GM21360 (cell line): ENCODE results near the gene UBXN2A.
A peak's percentile ranks its signal among the peaks of the same experiment; 100 is the strongest.
"Not testable (repeated sequence)": the region's sequence is repeated elsewhere in the genome, so short reads cannot be mapped to it uniquely, and the experiment has no call there.

ENCODE experiments used
- ATAC-seq: cut with Tn5 transposase; IDR thresholded peaks from one replicate; pipeline ENCODE4 v1.9.1; 2021; ENCODE audit warnings: mild to moderate bottlenecking, moderate library complexity; ENCODE audit not compliant: unreplicated experiment

Gene UBXN2A

DNA sequence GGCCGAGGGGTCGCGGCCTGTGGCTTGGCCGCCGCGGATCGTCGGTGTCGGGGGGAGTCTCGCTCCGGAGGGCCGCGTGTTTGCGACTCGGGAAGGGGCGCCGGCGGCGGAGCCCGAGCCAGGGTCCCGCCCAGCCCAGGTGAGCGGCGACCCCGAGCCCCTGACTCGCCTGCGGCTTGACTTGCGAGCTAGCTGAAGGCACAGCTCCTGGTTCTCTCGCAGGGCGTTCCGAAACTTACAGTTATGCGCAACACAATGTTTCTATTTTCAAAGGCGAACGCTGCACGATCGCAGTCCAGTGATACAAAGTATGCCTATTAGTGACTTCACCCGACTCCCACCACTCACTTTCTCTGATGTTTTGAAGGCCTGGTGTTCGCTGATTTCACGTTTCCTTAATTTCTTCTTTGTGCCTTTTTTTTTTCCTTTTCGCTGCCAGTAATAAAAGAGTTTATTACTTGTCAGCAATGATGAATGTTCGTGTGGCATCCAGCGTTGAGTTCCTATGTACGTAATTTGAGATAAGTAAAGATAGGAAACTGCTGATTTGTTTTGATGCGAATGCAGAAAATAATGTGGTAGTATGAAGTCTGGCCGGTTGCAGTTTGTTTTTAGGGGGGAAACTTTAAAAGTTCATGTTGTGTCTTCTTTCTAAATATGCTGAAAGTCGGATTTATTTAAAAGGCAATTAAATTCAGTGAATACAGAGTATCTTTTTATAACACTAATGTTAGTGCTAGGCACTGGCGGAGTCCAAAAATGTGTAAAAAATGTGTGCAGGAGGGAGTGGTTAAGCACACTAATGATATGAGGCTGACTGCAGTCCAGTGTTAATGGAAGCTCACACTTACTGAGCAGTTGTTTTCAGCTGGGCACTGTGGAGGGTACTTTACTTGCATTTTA is 706 bp downstream of the UBXN2A start:
- ATAC-seq, result peak; percentile 53

DNA sequence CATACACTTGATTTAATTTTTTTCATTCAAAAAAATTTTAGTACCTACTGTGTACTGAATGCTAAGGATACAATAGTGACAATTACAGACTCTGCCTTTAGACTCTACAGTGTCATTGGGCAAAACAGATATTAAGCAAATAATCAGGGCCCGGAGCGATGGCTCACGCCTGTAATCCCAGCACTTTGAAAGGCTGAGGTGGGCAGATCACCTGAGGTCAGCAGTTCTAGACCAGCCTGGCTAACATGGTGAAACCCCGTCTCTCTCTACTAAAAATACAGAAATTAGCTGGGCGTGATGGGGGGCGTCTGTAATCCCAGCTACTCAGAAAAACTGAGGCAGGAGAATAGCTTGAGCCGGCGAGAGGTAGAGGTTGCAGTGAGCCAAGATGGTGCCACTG is 1.4 kb downstream of the UBXN2A start:
- no peak for ATAC-seq

DNA sequence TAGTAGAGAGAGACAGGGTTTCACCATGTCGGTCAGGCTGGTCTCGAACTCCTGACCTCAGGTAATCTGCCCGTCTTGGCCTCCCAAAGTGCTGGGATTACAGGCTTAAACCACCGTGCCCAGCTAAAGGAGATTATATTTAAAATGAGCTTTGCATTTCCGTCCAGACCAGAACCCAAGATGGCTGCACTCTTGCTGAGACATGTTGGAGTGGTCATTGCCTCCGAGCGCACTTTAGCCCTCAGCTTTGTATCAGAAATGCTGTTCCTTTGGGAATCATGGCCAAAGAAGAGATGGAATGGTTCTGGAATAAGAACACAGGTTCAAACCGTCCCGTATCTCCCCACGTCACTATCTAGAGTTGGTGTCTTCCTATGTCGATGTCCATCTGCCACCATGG is 3.4 kb downstream of the UBXN2A start:
- no peak for ATAC-seq

DNA sequence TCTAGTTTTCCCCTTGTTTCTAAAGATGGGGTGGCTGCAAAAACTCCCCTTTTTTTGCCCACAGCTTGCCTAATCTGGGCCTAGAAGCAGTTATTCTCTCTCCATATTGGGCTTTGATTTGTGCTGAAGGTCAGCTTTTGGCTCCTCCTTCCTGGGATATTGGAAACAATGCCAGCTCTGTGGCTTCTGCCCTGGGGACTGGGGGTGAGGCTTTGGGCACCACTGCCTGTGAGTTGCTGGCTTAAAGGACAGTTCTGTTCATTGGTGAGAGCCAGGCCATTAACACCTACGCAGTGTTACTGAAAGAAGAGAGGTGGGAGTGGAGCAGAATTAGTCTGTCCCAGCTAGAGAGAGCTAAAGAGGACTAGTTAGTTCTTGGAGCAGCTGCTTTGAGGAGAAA is 4.3 kb downstream of the UBXN2A start:
- no peak for ATAC-seq

DNA sequence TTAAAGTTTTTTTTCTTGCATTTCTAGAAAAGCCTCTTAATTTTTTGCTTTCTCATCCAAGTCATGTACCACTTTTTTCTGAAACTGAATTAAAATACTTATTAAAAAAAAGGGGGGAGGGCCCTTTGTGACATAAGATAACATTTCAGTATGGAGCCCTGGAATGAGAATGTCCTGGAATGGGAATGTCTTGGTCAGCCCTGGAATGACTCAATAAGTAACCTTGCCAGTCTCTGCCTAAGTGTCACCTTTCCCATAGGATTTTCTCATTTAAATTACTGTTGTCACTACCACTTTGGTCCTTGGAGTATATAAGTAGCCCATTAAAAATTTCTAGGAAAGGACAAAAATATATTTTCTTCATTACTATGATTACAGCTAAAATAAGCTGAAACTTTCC is 4.7 kb downstream of the UBXN2A start:
- ATAC-seq, result no peak

DNA sequence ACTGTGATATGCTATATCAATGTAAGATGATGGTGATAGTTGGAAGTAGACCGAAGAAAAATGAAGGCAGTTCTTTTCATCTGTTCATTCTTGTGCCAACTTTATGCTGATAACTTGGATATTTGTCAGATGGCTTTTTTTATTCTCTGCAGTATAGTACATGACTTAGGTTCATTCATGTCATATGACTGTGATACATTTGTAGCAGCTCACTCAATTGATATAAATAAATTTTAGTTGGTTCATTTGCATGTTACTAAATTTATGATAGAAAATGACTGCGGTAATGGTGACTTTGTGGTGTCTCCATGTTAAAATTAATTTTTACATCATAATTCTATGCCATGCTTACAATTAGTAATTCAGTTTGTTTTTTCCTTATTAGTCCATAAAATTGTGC is 7.1 kb downstream of the UBXN2A start:
- ATAC-seq, result no peak

DNA sequence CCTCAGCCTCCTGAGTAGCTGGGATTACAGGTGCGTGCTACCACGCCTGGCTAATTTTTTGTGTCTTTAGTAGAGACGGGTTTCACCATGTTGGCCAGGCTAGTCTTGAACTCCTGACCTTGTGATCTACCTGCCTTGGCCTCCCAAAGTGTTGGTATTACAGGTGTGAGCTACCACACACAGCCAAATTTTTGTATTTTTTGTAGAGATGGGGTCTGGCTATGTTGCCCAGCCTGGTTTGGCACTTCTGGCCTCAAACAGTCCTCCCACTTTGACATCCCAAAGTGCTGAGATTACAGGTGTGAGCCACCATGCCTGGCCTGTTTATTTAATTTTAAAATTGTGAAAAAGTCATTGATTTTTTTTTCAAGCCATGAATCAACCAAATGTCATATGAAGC is 12.3 kb downstream of the UBXN2A start:
- ATAC-seq, result not testable (repeated sequence)

DNA sequence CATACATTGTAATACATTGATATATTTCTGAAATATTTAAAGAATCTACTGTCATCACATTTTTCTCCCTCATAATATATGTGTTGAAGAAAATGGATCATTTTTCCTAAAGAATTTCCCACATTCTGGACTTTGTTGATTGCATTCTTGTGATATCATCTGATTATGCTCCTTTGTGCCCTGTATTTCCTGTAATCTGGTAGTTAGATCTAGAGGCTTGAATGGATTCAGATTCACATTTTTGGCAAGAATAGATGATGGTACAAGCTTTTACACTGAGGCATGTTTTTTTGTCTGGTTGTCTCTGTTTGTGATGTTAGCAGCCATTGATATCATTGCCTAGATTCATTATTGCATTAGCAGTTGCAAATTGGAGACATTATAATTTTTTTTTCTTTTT is 13.4 kb downstream of the UBXN2A start:
- no peak for ATAC-seq

DNA sequence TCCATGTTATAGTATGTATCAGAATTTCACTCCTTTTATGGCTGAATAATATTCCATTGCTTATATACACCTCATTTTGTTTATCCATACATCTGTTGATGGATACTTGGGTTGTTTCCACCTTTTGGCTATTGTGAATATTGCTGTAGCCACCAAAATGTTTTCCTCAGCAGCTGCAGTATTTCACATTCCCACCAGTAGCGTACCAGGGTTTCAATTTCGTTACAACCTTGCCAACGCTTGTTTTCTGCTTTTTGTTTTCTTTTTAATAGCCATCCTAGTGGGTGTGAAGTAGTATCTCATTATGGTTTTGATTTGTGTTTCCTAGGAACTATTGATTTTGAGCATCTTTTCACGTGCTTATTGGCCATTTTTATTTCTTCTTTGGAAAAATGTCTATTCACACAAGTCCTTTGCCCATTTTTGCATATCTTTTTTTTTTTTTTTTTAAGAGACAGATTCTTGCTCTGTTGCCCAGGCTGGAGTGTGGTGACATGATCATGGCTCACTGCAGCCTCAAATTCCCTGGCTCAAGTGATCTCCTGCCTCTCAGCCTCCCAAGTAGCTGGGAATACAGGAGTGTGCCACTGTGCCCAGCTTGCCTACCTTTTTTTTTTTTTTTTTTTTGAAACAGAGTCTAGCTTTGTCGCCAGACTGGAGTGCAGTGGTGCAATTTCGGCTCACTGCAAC is 14.2 kb downstream of the UBXN2A start:
- ATAC-seq, result no peak

DNA sequence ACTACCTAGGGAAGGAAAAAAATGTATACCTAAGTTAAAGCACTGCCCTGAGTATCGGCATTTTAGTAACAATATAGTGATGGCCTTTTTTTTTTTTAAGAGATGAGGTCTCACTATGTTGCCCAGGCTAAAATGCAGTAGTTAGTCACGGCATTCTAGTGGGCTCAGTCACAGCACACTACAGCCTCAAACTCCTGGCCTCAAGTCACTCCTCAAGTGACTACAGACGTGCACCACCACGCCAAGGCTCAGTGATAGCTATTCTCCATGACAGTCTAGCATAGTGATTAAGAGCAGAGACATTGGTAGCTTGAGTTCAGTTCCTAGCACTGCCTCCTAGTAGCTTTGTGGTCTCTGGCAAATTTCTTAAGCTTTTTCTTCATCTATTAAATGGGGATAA is 27.6 kb downstream of the UBXN2A start:
- no peak for ATAC-seq

DNA sequence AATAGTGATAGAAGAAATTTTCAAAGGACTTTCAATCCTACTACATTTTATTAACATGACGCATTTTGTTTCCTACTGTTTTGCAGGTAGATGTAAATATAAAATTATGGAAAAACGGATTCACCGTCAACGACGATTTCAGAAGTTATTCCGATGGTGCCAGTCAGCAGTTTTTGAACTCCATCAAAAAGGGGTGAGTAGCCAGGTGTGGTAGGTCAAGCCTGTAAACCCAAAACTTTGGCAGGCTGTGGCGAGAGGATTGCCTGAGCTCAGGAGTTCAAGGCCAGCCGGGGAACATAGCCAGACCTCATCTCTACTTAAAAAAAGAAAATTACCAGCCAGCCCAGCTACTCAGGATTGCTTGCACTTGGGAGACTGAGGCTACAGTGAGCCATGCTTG is 36.6 kb downstream of the UBXN2A start:
- no peak for ATAC-seq

DNA sequence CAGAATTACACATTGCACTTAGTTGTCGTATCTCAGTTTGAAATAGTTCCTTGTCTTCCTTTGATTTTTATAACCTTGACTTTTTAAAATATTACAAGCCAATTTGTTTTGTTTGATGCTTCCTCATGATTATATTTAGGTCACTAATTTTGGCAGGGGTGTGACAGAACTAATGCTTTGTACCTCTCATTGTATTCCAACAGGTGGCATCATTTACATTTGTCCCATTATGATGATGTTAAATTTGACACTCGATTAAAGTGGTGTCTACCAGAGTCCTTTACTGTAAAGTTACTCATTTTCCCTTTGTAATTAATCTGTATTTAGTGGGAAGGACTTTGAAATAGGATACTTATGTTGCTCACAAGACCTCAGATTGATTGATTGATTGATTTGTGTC is 48.1 kb downstream of the UBXN2A start:
- ATAC-seq, result no peak

DNA sequence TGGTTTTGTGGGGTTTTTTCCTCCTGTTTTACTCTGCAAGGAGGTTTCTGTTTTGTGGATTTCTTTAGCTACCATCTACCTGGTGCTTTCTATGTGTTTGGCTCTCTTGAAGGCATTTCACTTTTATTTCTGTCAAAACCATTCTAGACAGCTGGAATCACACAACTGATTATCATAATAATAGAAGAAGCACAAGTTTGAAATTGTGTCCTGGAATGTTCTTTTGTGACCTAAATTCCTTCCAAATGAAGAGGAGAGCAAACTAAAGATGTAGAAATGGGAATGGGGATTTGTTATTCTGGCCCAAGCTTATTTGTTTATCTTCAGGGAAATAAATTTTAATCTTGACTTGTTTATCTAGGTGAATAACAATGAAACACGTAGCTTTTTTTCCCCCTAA is 52.7 kb downstream of the UBXN2A start:
- ATAC-seq, result no peak

DNA sequence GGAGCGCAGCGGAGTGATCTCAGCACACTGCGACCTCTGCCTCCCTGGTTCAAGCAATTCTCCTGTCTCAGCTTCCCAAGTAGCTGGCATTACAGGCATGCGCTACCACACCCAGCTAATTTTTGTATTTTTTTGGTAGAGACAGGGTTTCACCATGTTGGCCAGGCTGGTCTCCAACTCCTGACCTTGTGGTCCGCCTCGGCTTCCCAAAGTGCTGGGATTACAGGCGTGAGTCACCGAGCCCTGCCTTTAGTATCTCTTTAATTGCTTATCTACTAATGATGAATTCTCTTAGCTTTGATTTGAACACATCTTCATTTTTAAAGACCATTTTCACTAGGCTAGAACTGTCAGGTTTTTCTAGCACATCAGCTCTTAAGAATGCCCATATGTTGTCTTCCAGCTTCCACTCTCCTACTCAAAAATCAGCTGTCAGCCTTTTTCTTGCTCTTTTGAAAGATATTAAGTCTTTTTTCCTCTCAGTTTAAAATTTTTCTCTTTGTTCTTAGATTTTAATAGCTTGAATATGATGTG is 53.5 kb downstream of the UBXN2A start:
- ATAC-seq, result no peak

DNA sequence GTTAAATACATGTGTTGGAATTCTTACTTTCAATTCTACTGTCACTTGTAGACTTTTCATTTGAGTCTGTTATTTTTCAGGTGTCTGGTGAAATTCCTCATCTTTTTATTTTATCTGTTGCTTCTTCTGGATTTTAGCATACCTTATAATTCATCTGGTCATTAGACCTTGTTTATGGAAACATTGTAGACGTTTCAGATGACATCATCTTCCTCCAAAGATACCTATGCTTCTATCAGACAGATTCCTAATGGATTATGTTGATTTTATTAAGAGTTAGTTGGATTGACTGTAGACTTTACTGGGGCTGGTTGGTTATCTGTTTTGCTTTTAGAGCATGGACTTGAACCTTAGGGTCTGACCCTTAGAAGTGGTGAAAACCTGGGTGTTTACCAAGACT is 54.3 kb downstream of the UBXN2A start:
- no peak for ATAC-seq

DNA sequence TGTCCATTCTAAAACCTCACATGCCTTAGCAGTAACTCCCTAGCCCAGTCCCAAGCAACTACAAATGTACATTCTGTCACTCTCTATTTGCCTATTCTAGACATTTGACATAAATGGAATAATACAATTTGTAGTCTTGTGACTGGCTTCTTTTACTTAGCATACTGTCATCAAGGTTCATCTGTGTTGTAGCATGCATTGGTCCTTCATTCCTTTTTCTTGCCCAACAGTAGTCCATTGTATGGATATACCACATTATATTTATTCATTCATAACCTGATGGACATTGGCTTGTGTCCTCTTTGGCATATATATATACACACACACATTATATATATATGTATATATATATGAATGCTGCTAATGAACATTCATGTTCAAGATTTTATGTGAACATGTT is 67.4 kb downstream of the UBXN2A start:
- ATAC-seq, result no peak

DNA sequence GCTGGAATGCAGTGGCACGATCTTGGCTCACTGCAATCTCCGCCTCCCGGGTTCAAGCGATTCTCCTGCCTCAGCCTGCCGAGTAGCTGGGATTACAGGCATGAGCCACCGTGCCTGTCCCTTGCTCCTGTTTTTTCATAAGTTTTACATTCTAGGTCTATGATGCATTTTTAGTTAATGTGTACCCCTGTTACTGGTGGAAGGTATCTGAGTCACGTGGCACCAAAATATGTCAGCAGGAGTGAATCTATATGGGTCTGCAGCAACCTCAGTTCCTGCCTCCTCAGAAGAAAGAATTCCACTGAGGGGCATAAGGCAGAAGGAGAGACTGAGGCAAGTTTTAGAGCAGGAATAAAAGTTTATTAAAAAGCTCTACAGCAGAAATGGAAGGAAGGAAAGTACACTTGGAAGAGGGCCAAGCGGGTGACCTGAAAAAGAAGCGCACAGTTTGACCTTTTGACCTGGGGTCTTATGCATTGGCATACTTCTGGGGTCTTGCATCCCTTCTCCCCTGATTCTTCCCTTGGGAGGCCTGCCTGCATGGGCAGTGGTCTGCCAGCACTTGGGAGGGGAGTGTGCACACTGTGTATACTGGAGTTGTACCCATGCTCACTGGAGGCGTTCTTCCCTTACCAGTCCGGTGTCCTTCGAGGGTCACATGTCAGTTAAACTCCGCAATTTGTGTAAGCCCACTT is 68.6 kb downstream of the UBXN2A start:
- no peak for ATAC-seq

DNA sequence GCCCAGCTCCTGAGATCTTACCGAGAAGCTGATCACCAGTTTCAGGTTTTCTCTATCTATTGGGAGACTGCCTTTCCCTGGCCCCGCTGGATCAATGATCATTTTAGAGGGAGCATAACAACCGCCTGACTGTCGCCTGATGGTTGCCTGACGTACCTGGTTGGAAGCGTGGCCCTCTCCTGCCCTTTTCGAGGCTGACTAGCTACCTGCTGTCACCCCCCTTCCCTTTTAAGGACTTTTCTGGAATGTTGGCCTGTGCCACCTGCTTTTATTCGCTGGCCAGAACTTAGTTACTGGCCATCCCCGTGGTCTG is 69.1 kb downstream of the UBXN2A start:
- ATAC-seq, result no peak

DNA sequence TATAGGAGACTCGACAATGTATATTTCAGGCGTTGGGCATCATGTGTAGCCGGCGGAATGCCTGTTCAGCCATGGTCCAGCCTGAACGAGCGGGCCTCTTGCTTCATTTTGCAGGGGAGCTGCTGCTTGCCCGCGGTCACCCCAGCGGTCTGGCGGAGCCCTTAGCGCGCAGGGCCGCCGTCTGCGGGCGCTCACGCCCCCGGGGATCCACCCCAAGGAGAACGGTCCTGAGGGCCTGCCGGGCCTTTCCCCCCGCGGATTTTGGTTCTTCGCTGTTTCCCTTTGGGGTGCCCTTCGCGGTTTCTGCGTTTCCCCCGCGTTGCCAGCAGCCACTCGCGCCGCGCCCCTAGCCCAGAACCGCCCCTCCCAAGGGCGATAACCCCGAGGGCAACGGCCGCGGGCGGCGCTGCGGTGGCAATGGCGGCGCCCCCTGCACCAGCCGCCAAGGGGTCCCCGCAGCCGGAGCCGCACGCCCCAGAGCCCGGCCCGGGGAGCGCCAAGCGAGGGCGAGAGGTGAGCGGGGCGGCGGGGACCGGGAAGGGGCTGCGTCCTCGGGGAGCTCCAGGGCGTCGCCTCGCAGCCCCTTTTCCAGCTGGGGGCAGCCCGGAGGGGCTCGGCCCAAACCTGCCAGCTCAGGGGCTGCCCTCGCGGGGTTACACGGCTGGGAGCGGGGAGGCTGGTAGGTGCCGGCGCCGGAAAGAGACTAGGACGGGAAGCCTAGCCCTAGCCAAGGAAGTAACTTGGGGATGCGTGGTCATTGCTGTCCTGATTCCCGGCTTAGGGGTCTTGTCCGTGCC is 69.6 kb downstream of the UBXN2A start, which contains the start of gene MFSD2B:
MFSD2B (plus strand) TSS at position 406 of the 797 bp plus-strand sequence; CDS start at position 418, 12 bp downstream.
- ATAC-seq, result no peak

DNA sequence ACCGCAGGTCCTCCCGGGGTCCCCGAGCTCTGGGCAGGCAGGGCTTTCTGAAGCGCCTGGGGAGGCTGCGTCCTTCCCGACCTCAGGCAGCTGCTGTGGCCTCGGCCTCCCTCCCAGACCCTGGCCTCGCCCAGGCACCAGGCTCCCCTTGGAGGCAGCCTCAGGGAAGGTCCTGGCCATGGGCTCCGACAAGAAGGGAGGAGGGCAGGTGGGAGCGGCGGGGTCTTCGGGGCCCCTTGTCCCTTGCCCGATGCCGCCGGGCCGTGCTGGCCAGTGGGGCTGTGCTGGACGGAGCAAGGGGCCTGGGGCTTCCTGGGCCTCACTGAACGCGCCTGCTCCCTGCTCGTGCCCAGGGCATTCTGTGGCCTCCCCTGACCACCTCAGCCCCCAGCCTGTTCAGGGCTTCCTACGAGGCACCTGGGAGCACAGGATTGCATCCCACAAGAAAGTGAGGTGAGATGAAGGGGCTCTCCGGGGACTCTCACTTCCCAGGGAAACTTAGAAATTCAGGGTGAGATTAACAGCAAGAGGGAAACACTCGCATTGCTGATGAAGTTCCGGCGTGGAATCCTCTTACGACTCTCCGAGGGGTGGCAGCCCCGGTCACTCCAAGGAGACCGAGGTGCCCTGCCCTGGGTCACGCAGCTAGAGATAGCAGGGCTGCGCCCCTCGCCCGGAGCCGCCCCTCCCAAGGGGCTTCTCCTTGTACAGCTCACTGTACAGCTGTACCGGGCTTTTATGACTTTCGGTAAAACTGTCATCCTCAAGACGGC is 70.4 kb downstream of the UBXN2A start:
- no peak for ATAC-seq
